22Rv1 (cell line): ENCODE results near the gene FNBP1.

Experiments used
- CTCF ChIP-seq: fragments of 450-650 bp; IDR thresholded peaks from 2 replicates; pipeline ENCODE4 v1.5.1; 2017; ENCODE audit warnings: mild to moderate bottlenecking
- ZFX ChIP-seq: fragments of 450-650 bp; IDR thresholded peaks from 2 replicates; pipeline ENCODE4 v1.6.1; 2017; ENCODE audit warnings: antibody characterized with exemption, borderline replicate concordance

- no peak for TF ChIP-seq CTCF
- no peak for TF ChIP-seq ZFX
Measured at GRCh38 chr9:130041648-130042405, 1.2 kb downstream of the FNBP1 start.
